GM21723 (cell line): Measurements from ENCODE around the gene TMC6.
"Not testable (repeated sequence)": the region's sequence is repeated elsewhere in the genome, so short reads cannot be mapped to it uniquely, and the experiment has no call there.

Experiments used
- ATAC-seq: cut with Tn5 transposase; IDR thresholded peaks from one replicate; pipeline ENCODE4 v1.9.1; 2021; ENCODE audit warnings: mild to moderate bottlenecking, moderate library complexity; ENCODE audit not compliant: unreplicated experiment

TMC6 gene

GRCh38 chr17:78082988-78083387 lies 45.6 kb downstream of the TMC6 start:
- ATAC-seq = no peak

- not testable (repeated sequence) for ATAC-seq
These were observed 46.1 kb downstream of the TMC6 start for GRCh38 chr17:78082355-78082872.

GRCh38 chr17:78081551-78081950 lies 47.0 kb downstream of the TMC6 start:
- no peak for ATAC-seq

- no peak for ATAC-seq
These were observed 49.3 kb downstream of the TMC6 start for GRCh38 chr17:78079253-78079652.

- ATAC-seq = no peak
These were observed 53.0 kb downstream of the TMC6 start for GRCh38 chr17:78075545-78075944.

- ATAC-seq = no peak
These were observed 53.5 kb downstream of the TMC6 start for GRCh38 chr17:78075011-78075410.

- ATAC-seq = no peak
These were observed 55.6 kb downstream of the TMC6 start for GRCh38 chr17:78072961-78073360.

GRCh38 chr17:78069695-78070094 lies 58.9 kb downstream of the TMC6 start:
- ATAC-seq = no peak

- not testable (repeated sequence) for ATAC-seq
These were observed 61.6 kb downstream of the TMC6 start for GRCh38 chr17:78066976-78067375.

- no peak for ATAC-seq
These were observed 63.8 kb downstream of the TMC6 start for GRCh38 chr17:78064708-78065107.

GRCh38 chr17:78063489-78063888 lies 65.1 kb downstream of the TMC6 start:
- ATAC-seq = no peak

- ATAC-seq = no peak
These were observed 66.0 kb downstream of the TMC6 start for GRCh38 chr17:78062596-78062995.
